HG03558 (cell line): ENCODE results near the gene EFNA3.

ENCODE experiments used
- ATAC-seq: cut with Tn5 transposase; IDR thresholded peaks from one replicate; pipeline ENCODE4 v1.9.1; 2021; ENCODE audit warnings: moderate number of reproducible peaks; ENCODE audit not compliant: unreplicated experiment; ENCODE audit errors: extremely low read depth

EFNA3 gene

DNA sequence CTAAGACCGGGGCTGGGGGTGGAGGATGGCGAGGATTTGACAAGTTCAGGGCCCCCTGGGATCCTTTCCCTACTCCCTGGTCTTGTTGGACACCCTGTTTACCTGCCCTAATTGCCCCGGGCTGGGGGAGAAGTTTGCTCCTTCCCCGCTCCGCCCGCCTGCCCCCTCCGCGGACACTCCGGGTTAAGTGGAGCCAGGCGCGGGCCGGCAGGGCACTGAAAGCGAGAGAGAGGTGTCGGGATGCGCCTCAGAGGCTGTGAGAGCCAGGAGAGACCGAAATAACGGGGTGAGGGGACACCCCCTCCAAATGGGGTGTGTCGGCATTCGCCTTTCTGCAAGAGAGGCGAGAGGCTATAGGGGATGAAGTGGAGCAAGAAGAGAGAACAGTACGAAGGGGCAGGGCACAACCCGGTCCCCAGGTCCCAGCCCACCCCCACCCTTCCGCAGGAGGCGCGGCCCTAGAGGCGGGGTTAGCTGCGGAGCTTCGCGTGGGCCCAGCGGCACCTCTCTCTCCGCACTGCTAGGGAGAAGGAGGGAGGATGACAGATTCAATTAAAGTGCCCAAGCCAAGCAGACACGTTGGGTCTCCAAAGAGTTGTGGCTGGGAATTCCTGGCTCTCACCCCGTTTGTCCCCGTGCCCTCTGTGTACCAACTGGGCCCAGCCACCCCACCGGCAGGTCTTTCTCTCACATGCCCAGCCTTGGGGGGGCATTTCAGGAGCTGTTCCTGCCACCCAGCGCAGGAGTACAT is 3.8 kb downstream of the EFNA3 start:
- no peak for ATAC-seq

- no peak for ATAC-seq
These were observed 4.5 kb downstream of the EFNA3 start for GRCh38 chr1:155083052-155083541.

DNA sequence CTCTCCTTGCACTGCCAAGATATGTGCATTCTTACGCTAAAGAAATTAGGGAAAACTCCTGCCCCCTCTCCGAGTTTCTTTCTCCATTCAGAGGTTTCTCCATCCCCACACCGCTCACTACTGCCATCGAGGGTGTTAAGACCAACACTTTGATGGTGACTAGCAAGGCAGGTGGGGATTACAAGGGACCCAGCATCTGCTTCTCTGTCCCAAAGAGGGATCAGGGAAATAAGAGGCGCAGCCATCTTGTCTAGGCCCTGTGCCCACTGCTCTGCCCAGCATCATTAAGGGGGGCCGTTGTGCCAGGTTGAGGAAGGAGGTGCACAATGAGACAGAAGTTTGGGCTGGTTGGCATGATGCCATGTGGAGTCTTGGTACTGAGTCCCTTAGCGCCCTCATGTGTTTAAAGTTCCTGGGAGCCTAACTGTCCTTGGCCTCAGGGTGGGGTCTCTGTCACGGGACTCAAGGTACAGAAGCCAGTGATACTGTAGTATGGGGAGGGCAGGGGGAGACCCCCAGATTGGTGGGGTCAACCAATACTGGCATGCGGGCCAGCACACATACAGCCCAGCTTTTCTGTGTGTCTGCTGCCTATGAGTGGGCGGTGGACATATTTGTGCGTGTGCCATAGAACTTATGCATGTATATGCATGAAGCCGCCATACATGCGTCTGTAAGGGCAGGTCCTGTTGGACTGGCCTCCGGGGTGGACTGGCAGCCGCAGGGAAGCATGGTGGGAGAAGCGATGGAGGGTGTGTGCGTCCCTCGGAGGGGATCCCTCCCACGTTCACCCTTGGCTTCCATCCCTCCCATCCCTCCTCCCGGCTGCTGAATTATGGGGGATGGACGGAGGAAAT is 5.5 kb downstream of the EFNA3 start:
- no peak for ATAC-seq

DNA sequence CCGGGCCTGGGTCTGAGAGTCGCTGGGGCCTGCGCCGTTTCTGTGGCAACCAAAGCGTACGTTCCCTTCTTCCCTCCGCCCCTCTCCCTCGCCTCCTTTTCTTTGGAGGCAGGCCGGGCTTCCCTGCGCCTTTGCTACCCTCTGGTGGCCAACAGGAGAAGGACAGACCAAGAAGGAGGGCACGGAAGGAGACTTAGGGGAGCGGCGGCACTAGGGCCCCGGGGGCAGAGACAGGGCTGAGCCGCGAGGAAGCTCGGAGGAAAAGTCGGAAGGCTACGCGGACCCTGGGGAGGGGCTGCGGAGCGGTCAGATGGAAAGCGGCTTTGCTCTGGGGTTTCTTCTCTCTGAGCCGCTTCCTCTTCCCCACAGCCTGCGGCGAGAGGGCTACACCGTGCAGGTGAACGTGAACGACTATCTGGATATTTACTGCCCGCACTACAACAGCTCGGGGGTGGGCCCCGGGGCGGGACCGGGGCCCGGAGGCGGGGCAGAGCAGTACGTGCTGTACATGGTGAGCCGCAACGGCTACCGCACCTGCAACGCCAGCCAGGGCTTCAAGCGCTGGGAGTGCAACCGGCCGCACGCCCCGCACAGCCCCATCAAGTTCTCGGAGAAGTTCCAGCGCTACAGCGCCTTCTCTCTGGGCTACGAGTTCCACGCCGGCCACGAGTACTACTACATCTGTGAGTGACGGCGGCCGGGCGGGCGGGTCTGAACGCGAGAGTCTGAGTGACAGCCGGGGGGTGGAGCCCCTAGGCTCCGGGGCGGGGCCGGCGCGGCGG is 6.3 kb downstream of the EFNA3 start:
- peak; percentile 39 for ATAC-seq

DNA sequence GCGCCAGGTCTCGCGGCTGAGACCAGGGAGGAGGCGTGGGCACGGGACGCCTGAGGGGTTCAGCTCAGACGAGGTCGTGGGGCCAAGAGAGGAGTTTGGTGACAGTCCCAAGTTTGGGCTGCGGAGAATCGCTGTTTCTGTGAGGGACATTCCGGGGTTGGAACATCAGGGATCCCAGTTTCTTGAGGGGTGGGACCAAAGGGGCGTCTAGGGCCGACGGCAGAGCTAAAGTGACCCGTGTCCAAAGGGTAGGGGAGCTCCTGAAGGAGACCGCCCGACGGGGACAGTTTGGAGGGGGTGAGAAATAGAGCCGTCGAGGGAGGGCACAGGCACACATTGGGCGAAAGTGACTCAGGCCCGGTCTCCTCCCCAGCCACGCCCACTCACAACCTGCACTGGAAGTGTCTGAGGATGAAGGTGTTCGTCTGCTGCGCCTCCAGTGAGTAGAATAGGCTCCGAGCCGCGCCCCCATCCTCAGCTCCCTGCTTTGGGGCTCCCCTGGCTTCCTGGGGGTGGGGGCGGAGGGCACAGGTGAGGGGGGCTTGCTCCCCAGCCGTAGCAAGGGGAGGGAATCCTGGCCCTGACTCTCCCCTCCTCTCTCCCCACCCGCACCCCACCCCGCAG is 7.0 kb downstream of the EFNA3 start:
- no peak for ATAC-seq

GRCh38 chr1:155086128-155086741 is 7.6 kb downstream of the EFNA3 start:
- ATAC-seq, result no peak

DNA sequence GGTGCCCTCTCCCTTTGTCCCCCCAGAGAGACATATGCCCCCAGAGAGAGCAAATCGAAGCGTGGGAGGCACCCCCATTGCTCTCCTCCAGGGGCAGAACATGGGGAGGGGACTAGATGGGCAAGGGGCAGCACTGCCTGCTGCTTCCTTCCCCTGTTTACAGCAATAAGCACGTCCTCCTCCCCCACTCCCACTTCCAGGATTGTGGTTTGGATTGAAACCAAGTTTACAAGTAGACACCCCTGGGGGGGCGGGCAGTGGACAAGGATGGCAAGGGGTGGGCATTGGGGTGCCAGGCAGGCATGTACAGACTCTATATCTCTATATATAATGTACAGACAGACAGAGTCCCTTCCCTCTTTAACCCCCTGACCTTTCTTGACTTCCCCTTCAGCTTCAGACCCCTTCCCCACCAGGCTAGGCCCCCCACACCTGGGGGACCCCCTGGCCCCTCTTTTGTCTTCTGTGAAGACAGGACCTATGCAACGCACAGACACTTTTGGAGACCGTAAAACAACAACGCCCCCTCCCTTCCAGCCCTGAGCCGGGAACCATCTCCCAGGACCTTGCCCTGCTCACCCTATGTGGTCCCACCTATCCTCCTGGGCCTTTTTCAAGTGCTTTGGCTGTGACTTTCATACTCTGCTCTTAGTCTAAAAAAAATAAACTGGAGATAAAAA is 8.4 kb downstream of the EFNA3 start:
- ATAC-seq, result no peak

DNA sequence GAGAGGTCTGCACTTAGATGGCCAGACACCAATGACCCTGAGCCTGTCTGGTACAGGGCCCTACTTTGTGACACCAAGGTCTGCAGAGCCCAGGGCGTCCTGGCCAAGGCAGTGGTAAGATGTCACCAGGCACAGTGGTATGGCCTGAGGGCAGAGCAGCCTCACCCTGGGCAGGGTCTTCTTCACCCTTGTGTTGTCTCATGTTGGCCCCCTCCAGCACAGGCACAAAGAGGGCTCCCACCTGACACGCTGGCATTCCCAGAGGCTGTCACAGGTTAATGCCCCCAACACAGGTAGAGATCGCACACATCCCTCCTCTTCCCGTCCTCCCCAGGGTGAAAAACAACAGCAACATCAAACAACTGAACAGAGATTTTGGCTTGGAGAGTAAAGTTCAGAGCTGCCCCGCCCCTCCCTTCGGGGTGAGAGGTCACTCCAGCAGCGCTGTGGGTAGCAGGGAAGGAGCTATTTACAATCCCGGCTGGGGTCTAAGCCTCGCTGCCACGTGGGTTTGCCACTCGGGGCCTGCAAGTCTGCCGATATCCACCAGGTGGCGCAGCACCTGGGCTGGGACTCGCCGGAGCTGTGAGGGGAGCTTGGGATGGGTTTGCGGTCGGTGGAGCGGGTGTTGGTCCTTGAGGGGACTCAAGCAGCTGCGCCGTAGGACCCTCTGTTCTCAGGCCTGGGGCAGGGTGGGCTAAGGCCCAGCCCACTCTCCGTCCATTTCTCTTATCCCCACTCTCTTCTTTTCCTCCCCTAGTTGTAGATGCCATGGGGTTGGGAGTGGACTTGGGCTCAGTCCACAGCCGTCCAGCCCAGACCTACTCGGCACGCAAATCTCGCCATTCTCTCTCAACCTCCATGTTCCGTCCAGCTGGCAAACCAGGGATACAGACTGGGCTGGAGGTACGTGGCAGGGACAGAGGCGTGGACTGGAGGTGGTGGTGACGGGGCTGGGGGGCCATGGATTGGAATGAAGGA is 12.7 kb downstream of the EFNA3 start:
- no peak for ATAC-seq

GRCh38 chr1:155092131-155092530 is 13.5 kb downstream of the EFNA3 start:
- ATAC-seq, result no peak

DNA sequence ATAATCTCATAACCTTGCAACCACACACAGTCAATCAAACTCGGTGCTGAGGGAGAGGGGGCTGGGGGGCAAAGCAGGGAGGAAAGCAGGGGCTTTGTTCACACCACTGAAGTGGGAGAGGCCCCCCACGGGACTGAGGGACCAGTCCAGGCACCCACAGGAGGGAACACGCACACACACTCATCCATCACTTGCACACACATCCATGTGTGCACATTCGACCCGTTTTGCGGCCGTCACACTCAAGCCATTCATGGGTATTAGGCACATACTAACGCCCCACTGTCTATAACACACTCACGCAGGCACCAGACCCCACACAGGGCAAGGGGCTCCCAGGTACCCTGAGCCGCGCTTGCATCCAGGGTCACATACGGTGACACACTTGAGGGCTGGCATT is 14.0 kb downstream of the EFNA3 start:
- ATAC-seq, result no peak

DNA sequence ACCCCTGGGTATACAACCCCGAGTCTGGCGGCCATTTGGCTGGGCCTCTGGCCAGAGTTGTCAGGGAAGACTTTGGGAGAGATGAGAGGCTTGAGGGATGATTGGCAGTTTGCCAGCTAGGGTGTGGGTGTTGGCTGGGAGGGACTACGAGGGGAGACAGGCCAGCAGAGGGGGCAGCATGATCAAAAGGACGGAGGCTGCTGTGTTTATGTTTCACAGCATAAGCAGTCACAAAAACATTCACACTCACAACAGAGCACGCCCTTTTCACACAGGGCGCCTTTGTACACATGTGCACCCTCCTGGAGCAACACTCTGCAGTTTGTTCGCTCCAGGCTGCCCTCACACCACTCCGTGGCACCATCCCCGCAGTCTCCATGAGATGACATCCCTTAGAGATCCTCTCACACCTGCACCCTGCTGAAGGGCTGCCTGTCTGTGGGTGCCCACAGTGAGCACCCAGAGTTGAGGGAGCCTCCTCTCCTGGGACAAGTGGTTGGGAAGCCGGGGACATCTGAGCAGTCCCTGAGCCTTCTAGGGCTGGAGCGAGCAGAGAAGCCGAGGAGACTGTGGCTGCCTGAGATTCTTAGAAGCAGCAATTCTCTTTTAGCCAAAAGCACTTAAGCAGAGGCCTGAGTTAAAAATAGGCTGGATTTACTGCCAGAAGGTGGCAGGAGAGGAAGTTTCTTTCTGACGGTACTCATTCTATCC is 15.4 kb downstream of the EFNA3 start:
- ATAC-seq, result no peak

- ATAC-seq, result no peak
These were observed 15.9 kb downstream of the EFNA3 start for GRCh38 chr1:155094622-155094948.

- ATAC-seq, result no peak
These were observed 20.7 kb downstream of the EFNA3 start for GRCh38 chr1:155099331-155099730.

GRCh38 chr1:155103325-155103724 is 24.7 kb downstream of the EFNA3 start:
- no peak for ATAC-seq

DNA sequence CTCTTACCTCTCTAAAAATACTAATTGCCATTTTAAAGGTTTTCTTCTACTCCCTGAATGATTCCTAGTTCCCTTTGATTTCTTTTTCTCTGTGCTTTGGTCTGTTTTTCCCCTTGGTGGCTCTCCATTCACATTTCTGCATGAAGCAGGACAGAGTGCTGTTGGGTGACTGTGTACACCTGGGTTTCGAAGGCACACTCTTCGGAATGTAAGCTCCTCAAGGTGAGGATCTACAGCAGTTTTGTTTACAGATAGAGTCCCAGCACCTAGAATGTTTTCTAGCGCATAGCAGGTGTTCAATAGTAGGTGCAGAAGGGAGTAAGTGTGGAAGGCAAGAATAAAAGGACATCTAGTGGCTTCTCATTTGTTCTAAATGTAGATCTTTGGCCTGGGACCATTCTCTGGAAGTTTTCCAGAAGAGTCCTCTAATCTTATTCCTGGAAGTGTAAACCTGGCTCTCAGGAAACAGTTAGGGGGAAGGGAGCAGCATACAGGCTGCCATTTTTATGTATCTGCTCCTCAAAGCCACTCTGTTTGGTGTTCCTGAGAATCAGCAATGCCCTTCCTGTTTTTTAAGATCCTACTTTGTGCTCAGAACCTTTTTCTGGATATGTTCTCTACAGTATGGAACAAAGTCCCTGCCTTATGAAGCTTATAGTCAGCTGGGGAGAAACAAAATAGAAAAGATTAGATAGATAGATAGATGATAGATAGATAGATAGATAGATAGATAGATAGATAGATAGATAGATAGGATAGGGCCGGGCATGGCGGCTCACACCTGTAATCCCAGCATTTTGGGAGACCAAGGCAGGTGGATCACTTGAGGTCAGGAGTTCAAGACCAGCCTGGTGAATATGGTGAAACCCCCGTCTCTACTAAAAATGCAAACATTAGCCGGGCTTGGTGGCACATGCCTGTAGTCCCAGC is 26.2 kb downstream of the EFNA3 start:
- no peak for ATAC-seq

DNA sequence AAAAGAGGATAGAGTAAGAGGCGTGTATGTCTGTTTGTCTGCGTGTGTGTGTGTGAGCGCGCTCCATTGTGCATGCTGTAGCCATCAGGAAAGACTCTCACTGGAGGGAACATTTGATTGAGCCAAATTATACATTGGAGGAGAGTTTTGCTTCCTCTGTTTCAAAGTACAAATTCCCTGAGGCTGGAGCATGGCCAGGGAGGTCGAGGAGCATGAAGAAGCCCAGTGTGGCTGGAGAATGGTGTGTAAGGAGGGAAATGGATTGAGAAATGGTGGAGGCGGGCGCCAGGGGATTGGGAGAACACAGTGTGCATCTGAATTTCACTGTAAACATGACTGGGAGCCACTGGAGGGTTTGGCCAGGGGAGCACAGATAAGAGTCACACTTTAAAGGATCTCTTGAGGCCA is 27.0 kb downstream of the EFNA3 start:
- no peak for ATAC-seq

DNA sequence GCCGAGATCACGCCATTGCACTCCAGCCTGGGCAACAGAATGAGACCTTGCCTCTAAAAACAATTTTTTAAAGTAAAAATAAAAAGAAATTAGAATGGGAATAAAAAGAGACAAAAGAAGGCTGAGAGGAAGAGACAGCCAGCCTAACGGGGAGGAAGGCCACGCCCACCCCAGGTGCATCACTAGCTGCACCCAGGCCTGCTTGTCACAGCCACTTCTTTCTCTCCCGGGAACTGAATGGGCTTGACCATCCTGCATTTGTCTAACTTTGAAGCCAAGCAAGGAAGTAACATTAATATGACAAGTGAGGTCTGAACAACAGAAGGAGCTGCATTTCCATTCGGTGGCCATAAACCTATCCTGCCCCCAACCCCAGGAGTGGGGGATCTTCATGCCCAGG is 28.2 kb downstream of the EFNA3 start:
- ATAC-seq, result no peak
